HS-27A (cell line): ENCODE results near the gene GJB4.
"Not testable (repeated sequence)": the region's sequence is repeated elsewhere in the genome, so short reads cannot be mapped to it uniquely, and the experiment has no call there.

Source experiments
- DNase-seq: peaks from one replicate; pipeline ENCODE4 v3.0.0-alpha.2; 2012; ENCODE audit warnings: low read depth, missing footprints

Gene GJB4

GRCh38 chr1:34759503-34760357, at the start of gene GJB4:
GJB4 (plus strand) TSS chr1:34759740; CDS start chr1:34761255, 1,515 bp downstream.
- DNase-seq = no peak

GRCh38 chr1:34710812-34711211, 48.7 kb upstream of the GJB4 start:
- no peak for DNase-seq

- no peak for DNase-seq
Observed at GRCh38 chr1:34711485-34711884, 48.1 kb upstream of the GJB4 start.

GRCh38 chr1:34712007-34712688, 47.4 kb upstream of the GJB4 start:
- DNase-seq = no peak

GRCh38 chr1:34713443-34713842, 46.1 kb upstream of the GJB4 start:
- no peak for DNase-seq

- no peak for DNase-seq
Observed at GRCh38 chr1:34714386-34714785, 45.2 kb upstream of the GJB4 start.

GRCh38 chr1:34715139-34715538, 44.4 kb upstream of the GJB4 start:
- DNase-seq = no peak

- no peak for DNase-seq
Observed at GRCh38 chr1:34721241-34721640, 38.3 kb upstream of the GJB4 start.

GRCh38 chr1:34721646-34722355, 37.7 kb upstream of the GJB4 start:
- no peak for DNase-seq

GRCh38 chr1:34726861-34727260, 32.7 kb upstream of the GJB4 start:
- DNase-seq = no peak

GRCh38 chr1:34730485-34730884, 29.1 kb upstream of the GJB4 start:
- no peak for DNase-seq

- DNase-seq = not testable (repeated sequence)
Observed at GRCh38 chr1:34732831-34733230, 26.7 kb upstream of the GJB4 start.

GRCh38 chr1:34736692-34737091, 22.8 kb upstream of the GJB4 start:
- no peak for DNase-seq

- DNase-seq = not testable (repeated sequence)
Observed at GRCh38 chr1:34737236-34737635, 22.3 kb upstream of the GJB4 start.

GRCh38 chr1:34739613-34740012, 19.9 kb upstream of the GJB4 start:
- no peak for DNase-seq

- DNase-seq = no peak
Observed at GRCh38 chr1:34740161-34740868, 19.2 kb upstream of the GJB4 start.

GRCh38 chr1:34742667-34743270, 16.8 kb upstream of the GJB4 start:
- peak; percentile 35 for DNase-seq

- DNase-seq = no peak
Observed at GRCh38 chr1:34743775-34744174, 15.8 kb upstream of the GJB4 start.

GRCh38 chr1:34744851-34745250, 14.7 kb upstream of the GJB4 start:
- no peak for DNase-seq

- DNase-seq = no peak
Observed at GRCh38 chr1:34745666-34746065, 13.9 kb upstream of the GJB4 start.

- DNase-seq = no peak
Observed at GRCh38 chr1:34746101-34746500, 13.4 kb upstream of the GJB4 start.
